ENCODE results near the gene NOC4L.

DNA sequence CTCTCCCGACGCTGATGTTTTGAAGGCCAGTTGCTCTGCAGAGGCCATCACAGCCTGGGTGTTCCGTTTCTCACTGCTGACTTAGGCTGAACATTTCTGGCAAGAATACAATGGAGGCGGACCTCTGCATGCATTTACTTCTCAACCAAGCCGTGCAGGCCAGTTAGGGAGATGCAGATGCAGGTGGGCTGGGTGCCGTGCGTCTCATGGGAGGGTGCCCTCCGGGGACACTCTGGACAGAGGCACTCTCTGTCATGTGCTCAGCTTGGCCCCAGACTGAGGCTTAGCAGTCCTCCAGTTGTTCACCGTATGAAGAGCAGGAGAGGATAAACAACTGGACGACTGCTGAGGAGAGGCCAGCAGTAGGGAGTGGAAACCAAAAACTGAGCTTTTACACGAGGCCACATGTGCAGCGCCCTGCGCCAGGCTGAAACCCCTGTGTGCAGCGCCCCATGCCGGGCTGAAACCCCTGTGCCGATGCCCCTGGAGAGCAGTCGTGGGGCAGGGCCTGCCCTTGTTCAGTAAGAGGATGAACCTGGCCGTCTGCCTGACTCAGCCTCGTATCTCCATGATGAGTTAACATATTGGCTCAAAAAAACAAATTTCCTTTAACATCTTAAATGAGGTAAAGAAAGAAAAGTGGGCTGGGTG is 32.5 kb upstream of the NOC4L start:
- TF ChIP-seq, protein P1, sequence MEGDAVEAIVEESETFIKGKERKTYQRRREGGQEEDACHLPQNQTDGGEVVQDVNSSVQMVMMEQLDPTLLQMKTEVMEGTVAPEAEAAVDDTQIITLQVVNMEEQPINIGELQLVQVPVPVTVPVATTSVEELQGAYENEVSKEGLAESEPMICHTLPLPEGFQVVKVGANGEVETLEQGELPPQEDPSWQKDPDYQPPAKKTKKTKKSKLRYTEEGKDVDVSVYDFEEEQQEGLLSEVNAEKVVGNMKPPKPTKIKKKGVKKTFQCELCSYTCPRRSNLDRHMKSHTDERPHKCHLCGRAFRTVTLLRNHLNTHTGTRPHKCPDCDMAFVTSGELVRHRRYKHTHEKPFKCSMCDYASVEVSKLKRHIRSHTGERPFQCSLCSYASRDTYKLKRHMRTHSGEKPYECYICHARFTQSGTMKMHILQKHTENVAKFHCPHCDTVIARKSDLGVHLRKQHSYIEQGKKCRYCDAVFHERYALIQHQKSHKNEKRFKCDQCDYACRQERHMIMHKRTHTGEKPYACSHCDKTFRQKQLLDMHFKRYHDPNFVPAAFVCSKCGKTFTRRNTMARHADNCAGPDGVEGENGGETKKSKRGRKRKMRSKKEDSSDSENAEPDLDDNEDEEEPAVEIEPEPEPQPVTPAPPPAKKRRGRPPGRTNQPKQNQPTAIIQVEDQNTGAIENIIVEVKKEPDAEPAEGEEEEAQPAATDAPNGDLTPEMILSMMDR (IDR thresholded peaks at IDR 0.05) = no peak
- no peak for TF ChIP-seq EZH2 (IDR thresholded peaks at IDR 0.05)

Measured in neural progenitor cell (in vitro differentiated cells).